GM23338 (cell line): ENCODE data around the gene GCNT2. TPM values are rescaled to one million over a fixed set of nuclear protein-coding genes. Genes with fewer than 3 reads are reported as not detected.

ENCODE experiments used
- ATAC-seq: fragments of 200-7000 bp; cut with Tn5 transposase; 3 replicates; pipeline ENCODE4 v1.9.1; 2020
- DNase-seq: peaks from one replicate; pipeline ENCODE4 v3.0.0-alpha.2; 2015; ENCODE audit warnings: low spot score
- H2AFZ ChIP-seq: fragments of 200-600 bp; sonication (generic); 2 replicates; pipeline ENCODE4 v1.8.0; 2016; ENCODE audit warnings: antibody characterized with exemption, mild to moderate bottlenecking, moderate library complexity
- H3F3A ChIP-seq: fragments of 200-600 bp; sonication (generic); replicated peaks from 2 replicates; pipeline ENCODE4 v1.8.0; 2017; ENCODE audit warnings: antibody characterized with exemption, mixed run types, low read depth
- H3K27ac ChIP-seq: fragments of 200-600 bp; sonication (generic); 2 replicates; pipeline ENCODE4 v1.6.1; 2016; ENCODE audit warnings: low read depth
- H3K27me3 ChIP-seq: fragments of 200-600 bp; sonication (generic); 2 replicates; pipeline ENCODE4 v1.8.0; 2016; ENCODE audit warnings: mild to moderate bottlenecking, mixed run types, moderate library complexity; ENCODE audit not compliant: insufficient read depth
- H3K36me3 ChIP-seq: fragments of 200-600 bp; sonication (generic); 2 replicates; pipeline ENCODE4 v1.8.0; 2016; ENCODE audit warnings: mild to moderate bottlenecking; ENCODE audit not compliant: insufficient read depth
- H3K4me1 ChIP-seq: fragments of 200-600 bp; sonication (generic); 2 replicates; pipeline ENCODE4 v1.8.0; 2016; ENCODE audit warnings: mild to moderate bottlenecking, moderate library complexity; ENCODE audit not compliant: insufficient read depth
- H3K4me2 ChIP-seq: fragments of 200-600 bp; sonication (generic); 2 replicates; pipeline ENCODE4 v1.7.1; 2017; ENCODE audit warnings: mixed run types
- H3K4me3 ChIP-seq: fragments of 200-600 bp; sonication (generic); 2 replicates; pipeline ENCODE4 v1.6.1; 2016; ENCODE audit warnings: mixed run types
- H3K79me2 ChIP-seq: fragments of 200-600 bp; sonication (generic); replicated peaks from 2 replicates; pipeline ENCODE4 v1.8.0; 2017; ENCODE audit warnings: mild to moderate bottlenecking; ENCODE audit not compliant: insufficient read depth
- H3K9me2 ChIP-seq: fragments of 200-600 bp; sonication (generic); 2 replicates; pipeline ENCODE4 v1.8.0; 2017; ENCODE audit not compliant: insufficient read depth
- H4K20me1 ChIP-seq: fragments of 200-600 bp; sonication (generic); replicated peaks from 2 replicates; pipeline ENCODE4 v1.8.0; 2017; ENCODE audit warnings: mild to moderate bottlenecking; ENCODE audit not compliant: insufficient read depth
- H3K27ac Mint-ChIP-seq: 2 replicates; pipeline ENCODE4 v1.8.0; 2020; ENCODE audit warnings: inconsistent platforms, mild to moderate bottlenecking, moderate library complexity, mixed read lengths
- H3K27me3 Mint-ChIP-seq: 3 replicates; pipeline ENCODE4 v1.8.0; 2022; ENCODE audit warnings: low read depth, mild to moderate bottlenecking, moderate library complexity, mixed read lengths, inconsistent platforms; ENCODE audit not compliant: insufficient read depth, poor library complexity
- H3K36me3 Mint-ChIP-seq: 3 replicates; pipeline ENCODE4 v1.8.0; 2021; ENCODE audit warnings: low read depth, mild to moderate bottlenecking, inconsistent platforms, moderate library complexity, mixed read lengths
- H3K4me1 Mint-ChIP-seq: 3 replicates; pipeline ENCODE4 v1.8.0; 2020; ENCODE audit warnings: mild to moderate bottlenecking, inconsistent platforms, mixed read lengths
- H3K4me3 Mint-ChIP-seq: 3 replicates; pipeline ENCODE4 v1.8.0; 2021; ENCODE audit warnings: moderate library complexity, mild to moderate bottlenecking, inconsistent platforms, mixed read lengths
- H3K9me3 Mint-ChIP-seq: 3 replicates; pipeline ENCODE4 v1.8.0; 2020; ENCODE audit warnings: moderate library complexity, mild to moderate bottlenecking, inconsistent platforms, mixed read lengths
- CREB1 ChIP-seq: fragments of 250-450 bp; sonication (Bioruptor Pico); IDR thresholded peaks from 2 replicates; pipeline ENCODE4 v1.5.0; 2020; ENCODE audit warnings: low read depth, mild to moderate bottlenecking, moderate library complexity
- EZH2 ChIP-seq: fragments of 200-600 bp; sonication (generic); IDR thresholded peaks from one replicate; pipeline ENCODE4 v1.8.0; 2017; ENCODE audit warnings: antibody characterized with exemption, mild to moderate bottlenecking, low read depth; ENCODE audit not compliant: unreplicated experiment
- EZH2phosphoT487 ChIP-seq: fragments of 200-600 bp; sonication (generic); IDR thresholded peaks from one replicate; pipeline ENCODE4 v1.8.1; 2018; ENCODE audit warnings: antibody characterized with exemption; ENCODE audit not compliant: unreplicated experiment
- JUNB ChIP-seq: IDR thresholded peaks from one replicate; pipeline ENCODE4 v1.6.1; 2016; ENCODE audit warnings: antibody characterized with exemption; ENCODE audit not compliant: unreplicated experiment
- NANOG ChIP-seq: IDR thresholded peaks from 2 replicates; pipeline ENCODE4 v1.6.1; 2016; ENCODE audit warnings: antibody characterized with exemption, borderline replicate concordance
- POLR2AphosphoS5 ChIP-seq: IDR thresholded peaks from 2 replicates; pipeline ENCODE4 v1.6.1; 2016; ENCODE audit warnings: antibody characterized with exemption, low read depth
- STAT1 ChIP-seq: IDR thresholded peaks from one replicate; pipeline ENCODE4 v1.6.1; 2016; ENCODE audit warnings: antibody characterized with exemption; ENCODE audit not compliant: unreplicated experiment
- ZNF114 ChIP-seq: fragments of 250-450 bp; sonication (Bioruptor Pico); IDR thresholded peaks from 2 replicates; pipeline ENCODE4 v1.5.0; 2020; ENCODE audit warnings: mild to moderate bottlenecking, moderate library complexity
- ZNF331 ChIP-seq: fragments of 250-450 bp; sonication (Bioruptor Pico); IDR thresholded peaks from 2 replicates; pipeline ENCODE4 v1.5.0; 2020; ENCODE audit warnings: low read depth, mild to moderate bottlenecking, moderate library complexity
- polyA plus RNA-seq: library from polyadenylated mRNA; unstranded; fragments of >200 nt; fragmentation: Nextera tagmentation; extraction: Ambion mirVana; gene quantifications from 2 replicates; pipeline ENCODE4 v1.2.1, GENCODE V29; 2016
- total RNA-seq: library from RNA; depleted of rRNA; stranded (reverse); fragments of >200 nt; shearing (Covaris generic); gene quantifications from 2 replicates; pipeline ENCODE4 v1.2.3, GENCODE V29; 2014
- TF ChIP-seq, protein P1 (sequence below): fragments of 250-450 bp; sonication (Bioruptor Pico); IDR thresholded peaks from 2 replicates; pipeline ENCODE4 v1.5.0; 2020; ENCODE audit warnings: mild to moderate bottlenecking, moderate library complexity
- TF ChIP-seq, protein P2 (sequence below): IDR thresholded peaks from 2 replicates; pipeline ENCODE4 v1.6.1; 2016; ENCODE audit warnings: antibody characterized with exemption
- TF ChIP-seq, protein P3 (sequence below), 2 experiments: fragments of 200-600 bp in 1 of 2; sonication (generic) in 1 of 2; conservative IDR thresholded peaks; 2 replicates each; pipeline versions ENCODE4 v1.5.1 to v1.6.1; 2016 to 2017; ENCODE audit warnings: antibody characterized with exemption in 2 of 2, low read depth in 2 of 2, mild to moderate bottlenecking in 2 of 2, moderate library complexity in 1 of 2

The GCNT2 gene
- total and polyA plus RNA-seq, 2 experiments from 2014 or later, result 28.3 to 137 TPM

DNA sequence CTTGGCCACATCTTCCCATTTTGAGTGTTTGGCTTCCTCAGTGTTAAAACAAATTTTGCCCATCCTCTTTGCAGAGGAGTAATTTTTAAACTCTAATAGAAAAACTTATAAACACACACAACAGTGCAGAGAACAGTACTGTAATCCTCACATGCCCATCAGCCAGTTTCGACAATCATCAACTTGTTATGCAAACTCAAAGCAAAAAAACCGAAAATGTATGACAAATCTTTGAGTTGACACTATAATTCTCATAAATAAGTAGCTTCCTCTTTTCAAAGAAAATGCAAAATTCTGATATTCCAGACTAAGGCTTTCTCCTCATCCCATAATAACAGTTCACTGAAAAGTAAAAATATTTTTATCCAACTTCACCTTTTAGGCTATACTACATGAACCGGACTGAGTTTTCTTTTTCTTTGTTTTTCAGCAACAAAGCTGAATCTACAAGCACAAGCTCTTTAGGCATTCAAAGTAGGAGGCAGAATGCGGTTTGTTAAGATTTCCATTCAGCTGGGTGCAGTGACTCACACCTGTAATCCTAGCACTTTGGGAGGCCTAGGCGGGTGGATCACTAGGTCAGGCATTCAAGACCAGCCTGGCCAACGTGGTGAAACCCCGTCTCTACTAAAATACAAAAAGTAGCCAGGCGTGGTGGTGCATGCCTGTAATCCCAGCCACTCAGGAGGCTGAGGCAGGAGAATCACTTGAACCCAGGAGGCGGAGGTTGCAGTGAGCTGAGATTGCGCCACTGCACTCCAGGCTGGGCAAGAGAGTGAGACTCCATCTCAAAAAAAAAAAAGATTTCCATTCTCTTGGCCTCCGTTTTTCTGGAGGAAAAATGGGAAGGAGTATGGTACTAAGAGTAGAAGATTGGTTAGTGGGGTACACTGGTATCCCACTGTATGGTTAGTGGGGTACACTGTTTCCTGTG, 74.8 kb downstream of the GCNT2 start (continued):
- TF ChIP-seq, protein P1, sequence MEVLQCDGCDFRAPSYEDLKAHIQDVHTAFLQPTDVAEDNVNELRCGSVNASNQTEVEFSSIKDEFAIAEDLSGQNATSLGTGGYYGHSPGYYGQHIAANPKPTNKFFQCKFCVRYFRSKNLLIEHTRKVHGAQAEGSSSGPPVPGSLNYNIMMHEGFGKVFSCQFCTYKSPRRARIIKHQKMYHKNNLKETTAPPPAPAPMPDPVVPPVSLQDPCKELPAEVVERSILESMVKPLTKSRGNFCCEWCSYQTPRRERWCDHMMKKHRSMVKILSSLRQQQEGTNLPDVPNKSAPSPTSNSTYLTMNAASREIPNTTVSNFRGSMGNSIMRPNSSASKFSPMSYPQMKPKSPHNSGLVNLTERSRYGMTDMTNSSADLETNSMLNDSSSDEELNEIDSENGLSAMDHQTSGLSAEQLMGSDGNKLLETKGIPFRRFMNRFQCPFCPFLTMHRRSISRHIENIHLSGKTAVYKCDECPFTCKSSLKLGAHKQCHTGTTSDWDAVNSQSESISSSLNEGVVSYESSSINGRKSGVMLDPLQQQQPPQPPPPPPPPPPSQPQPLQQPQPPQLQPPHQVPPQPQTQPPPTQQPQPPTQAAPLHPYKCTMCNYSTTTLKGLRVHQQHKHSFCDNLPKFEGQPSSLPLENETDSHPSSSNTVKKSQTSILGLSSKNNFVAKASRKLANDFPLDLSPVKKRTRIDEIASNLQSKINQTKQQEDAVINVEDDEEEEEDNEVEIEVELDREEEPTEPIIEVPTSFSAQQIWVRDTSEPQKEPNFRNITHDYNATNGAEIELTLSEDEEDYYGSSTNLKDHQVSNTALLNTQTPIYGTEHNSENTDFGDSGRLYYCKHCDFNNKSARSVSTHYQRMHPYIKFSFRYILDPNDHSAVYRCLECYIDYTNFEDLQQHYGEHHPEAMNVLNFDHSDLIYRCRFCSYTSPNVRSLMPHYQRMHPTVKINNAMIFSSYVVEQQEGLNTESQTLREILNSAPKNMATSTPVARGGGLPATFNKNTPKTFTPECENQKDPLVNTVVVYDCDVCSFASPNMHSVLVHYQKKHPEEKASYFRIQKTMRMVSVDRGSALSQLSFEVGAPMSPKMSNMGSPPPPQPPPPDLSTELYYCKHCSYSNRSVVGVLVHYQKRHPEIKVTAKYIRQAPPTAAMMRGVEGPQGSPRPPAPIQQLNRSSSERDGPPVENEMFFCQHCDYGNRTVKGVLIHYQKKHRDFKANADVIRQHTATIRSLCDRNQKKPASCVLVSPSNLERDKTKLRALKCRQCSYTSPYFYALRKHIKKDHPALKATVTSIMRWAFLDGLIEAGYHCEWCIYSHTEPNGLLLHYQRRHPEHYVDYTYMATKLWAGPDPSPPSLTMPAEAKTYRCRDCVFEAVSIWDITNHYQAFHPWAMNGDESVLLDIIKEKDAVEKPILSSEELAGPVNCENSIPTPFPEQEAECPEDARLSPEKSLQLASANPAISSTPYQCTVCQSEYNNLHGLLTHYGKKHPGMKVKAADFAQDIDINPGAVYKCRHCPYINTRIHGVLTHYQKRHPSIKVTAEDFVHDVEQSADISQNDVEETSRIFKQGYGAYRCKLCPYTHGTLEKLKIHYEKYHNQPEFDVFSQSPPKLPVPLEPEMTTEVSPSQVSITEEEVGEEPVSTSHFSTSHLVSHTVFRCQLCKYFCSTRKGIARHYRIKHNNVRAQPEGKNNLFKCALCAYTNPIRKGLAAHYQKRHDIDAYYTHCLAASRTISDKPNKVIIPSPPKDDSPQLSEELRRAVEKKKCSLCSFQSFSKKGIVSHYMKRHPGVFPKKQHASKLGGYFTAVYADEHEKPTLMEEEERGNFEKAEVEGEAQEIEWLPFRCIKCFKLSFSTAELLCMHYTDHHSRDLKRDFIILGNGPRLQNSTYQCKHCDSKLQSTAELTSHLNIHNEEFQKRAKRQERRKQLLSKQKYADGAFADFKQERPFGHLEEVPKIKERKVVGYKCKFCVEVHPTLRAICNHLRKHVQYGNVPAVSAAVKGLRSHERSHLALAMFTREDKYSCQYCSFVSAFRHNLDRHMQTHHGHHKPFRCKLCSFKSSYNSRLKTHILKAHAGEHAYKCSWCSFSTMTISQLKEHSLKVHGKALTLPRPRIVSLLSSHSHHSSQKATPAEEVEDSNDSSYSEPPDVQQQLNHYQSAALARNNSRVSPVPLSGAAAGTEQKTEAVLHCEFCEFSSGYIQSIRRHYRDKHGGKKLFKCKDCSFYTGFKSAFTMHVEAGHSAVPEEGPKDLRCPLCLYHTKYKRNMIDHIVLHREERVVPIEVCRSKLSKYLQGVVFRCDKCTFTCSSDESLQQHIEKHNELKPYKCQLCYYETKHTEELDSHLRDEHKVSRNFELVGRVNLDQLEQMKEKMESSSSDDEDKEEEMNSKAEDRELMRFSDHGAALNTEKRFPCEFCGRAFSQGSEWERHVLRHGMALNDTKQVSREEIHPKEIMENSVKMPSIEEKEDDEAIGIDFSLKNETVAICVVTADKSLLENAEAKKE (CRISPR knock-in tag), result no peak

DNA sequence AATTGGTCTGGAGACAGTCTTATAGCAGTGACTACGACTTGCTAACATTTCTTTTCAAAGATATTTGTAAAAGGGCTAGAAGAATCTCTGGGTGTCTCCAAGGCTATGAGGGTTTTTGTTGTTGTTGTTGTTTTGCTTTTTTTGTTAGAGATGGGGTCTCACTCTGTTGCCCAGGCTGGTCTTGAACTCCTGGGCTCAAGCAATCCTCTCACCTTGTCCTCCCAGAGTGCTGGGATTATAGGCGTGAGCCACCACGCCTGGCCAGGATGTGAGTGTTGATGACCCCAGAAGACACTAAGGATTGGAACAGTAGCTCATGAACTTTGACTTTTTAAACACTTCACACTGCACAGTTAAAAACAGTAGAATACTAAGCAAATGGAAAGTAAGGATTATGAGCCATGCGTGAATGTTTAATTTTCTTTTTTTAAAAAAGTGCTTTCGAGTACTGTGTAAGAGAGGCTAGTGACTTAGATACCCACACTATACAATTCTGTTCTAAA, 76.4 kb downstream of the GCNT2 start:
- peaks cover 73% of the 10 kb centered on the region for H3K4me1 ChIP-seq
- H3K79me2 ChIP-seq, result peaks cover 100% of the 10 kb centered on the region
- peaks cover 36% of the 10 kb centered on the region for H4K20me1 ChIP-seq
- Mint-ChIP-seq H3K9me3 (no peaks in the 10 kb centered on the region), H3K4me1 (peaks cover 68% of the 10 kb centered on the region), H3K36me3 (peaks cover 9% of the 10 kb centered on the region; the same call in 2 of the 3 replicates), H3K4me3 (peak overlapping the region; percentile 15; the same call in 1 of the 3 replicates), H3K27me3 (peaks cover 2% of the 10 kb centered on the region), H3K27ac (no peak overlapping the region)
- peak overlapping the region; percentile 71 for H3K27ac ChIP-seq
- ATAC-seq (no peak), DNase-seq (no peak)
- no peak overlapping the region for H2AFZ ChIP-seq
- H3K9me2 ChIP-seq, result no peaks in the 10 kb centered on the region
- no peaks in the 10 kb centered on the region for H3K27me3 ChIP-seq
- no peaks in the 10 kb centered on the region for H3K36me3 ChIP-seq
- no peaks in the 10 kb centered on the region for H3F3A ChIP-seq
- no peak overlapping the region for H3K4me3 ChIP-seq
- 0 out of 2 replicates have a peak overlapping the region, but pooled peaks have one; percentile 44 for H3K4me2 ChIP-seq
- TF ChIP-seq EZH2 (no peak), NANOG (no peak), ZNF114 (CRISPR knock-in tag) (no peak), EZH2phosphoT487 (no peak), ZNF331 (CRISPR knock-in tag) (no peak), JUNB (no peak), CREB1 (CRISPR knock-in tag) (no peak), POLR2AphosphoS5 (no peak), STAT1 (no peak)
- TF ChIP-seq, protein P2, sequence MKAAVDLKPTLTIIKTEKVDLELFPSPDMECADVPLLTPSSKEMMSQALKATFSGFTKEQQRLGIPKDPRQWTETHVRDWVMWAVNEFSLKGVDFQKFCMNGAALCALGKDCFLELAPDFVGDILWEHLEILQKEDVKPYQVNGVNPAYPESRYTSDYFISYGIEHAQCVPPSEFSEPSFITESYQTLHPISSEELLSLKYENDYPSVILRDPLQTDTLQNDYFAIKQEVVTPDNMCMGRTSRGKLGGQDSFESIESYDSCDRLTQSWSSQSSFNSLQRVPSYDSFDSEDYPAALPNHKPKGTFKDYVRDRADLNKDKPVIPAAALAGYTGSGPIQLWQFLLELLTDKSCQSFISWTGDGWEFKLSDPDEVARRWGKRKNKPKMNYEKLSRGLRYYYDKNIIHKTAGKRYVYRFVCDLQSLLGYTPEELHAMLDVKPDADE, result no peak
- TF ChIP-seq, protein P3, sequence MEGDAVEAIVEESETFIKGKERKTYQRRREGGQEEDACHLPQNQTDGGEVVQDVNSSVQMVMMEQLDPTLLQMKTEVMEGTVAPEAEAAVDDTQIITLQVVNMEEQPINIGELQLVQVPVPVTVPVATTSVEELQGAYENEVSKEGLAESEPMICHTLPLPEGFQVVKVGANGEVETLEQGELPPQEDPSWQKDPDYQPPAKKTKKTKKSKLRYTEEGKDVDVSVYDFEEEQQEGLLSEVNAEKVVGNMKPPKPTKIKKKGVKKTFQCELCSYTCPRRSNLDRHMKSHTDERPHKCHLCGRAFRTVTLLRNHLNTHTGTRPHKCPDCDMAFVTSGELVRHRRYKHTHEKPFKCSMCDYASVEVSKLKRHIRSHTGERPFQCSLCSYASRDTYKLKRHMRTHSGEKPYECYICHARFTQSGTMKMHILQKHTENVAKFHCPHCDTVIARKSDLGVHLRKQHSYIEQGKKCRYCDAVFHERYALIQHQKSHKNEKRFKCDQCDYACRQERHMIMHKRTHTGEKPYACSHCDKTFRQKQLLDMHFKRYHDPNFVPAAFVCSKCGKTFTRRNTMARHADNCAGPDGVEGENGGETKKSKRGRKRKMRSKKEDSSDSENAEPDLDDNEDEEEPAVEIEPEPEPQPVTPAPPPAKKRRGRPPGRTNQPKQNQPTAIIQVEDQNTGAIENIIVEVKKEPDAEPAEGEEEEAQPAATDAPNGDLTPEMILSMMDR (conservative IDR thresholded peaks at IDR 0.05; ENCODE audit: low read depth in 2 of 2), result no peak
